ENCODE results near the gene STK11. TPM values are rescaled to one million over a fixed set of nuclear protein-coding genes. Genes with fewer than 3 reads are reported as not detected.
A peak's percentile ranks its signal among the peaks of the same experiment; 100 is the strongest.
"Not testable (repeated sequence)": the region's sequence is repeated elsewhere in the genome, so short reads cannot be mapped to it uniquely, and the experiment has no call there.

The STK11 gene
- total RNA-seq, 1 experiment from 2014 or later: 71.6 TPM

DNA sequence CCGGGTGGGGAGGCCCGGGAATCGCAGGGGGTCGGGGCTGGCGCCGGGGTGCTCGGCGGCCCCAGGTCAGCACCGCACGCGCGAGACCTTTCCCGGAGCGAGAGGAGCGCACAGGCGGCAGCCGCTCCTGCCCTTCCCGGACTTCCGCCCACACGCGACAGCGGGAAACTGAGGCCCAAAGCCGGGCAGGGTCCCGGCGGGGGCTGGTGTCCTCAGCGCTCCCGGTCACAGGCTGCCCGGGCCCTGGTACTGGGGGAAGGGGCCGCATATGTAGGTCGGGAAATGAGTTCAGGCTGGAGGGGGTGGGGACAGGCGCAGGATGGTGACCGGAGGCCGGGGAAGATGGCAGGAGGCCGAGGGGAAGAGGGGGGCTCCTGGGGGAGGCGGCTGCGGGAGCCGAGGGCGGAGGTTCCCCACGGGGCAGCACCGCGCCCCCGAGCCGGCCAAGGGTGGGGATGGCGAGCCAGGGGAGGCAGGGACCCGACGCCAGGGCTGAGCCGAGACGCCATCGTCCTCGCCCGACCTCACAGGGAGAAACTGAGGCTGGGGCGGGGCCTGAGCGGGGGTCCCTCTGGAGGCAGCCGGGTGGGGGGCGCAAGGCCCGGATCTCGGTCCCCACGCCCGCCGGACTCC lies 31.6 kb downstream of the STK11 start:
- DNase-seq (ENCODE audit: low read depth): no peak

DNA sequence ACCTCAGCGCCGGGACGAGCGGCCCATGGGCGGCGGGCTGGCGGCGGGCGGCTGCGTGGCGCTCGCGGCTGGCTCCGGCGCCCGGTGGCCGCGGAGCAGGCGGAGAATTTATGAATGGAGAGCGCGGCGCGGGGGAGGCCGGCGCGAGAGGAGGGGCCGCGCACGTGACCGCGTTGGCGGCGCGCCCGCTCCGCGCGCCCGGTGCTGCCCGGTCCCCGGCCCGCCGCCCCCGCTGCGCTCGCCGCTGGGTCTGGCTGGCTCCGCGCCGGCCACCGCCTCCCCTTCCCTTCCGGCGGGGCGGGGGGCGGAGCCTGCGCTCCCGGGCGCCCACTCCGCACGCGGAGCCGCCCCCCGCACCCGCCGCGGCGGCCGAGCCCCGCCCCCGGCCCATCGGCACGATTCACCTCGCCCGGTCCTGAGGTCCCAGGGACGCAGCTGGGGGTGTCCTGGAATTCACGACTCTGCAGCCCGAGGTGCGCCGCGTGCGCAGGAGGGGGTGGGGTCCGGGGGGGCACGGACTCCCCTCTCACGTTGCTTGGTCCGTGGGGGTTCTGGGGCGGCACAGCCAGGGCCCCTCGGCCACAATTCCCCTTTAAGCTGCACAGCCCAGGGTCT lies 32.3 kb downstream of the STK11 start, which contains the start of gene CBARP:
Gene CBARP, minus strand, starts transcription at position 252 of the 615 bp plus-strand sequence. CDS start 1,905 bp downstream, outside the sequence.
- DNase-seq (ENCODE audit: low read depth): peak; percentile 28

DNA sequence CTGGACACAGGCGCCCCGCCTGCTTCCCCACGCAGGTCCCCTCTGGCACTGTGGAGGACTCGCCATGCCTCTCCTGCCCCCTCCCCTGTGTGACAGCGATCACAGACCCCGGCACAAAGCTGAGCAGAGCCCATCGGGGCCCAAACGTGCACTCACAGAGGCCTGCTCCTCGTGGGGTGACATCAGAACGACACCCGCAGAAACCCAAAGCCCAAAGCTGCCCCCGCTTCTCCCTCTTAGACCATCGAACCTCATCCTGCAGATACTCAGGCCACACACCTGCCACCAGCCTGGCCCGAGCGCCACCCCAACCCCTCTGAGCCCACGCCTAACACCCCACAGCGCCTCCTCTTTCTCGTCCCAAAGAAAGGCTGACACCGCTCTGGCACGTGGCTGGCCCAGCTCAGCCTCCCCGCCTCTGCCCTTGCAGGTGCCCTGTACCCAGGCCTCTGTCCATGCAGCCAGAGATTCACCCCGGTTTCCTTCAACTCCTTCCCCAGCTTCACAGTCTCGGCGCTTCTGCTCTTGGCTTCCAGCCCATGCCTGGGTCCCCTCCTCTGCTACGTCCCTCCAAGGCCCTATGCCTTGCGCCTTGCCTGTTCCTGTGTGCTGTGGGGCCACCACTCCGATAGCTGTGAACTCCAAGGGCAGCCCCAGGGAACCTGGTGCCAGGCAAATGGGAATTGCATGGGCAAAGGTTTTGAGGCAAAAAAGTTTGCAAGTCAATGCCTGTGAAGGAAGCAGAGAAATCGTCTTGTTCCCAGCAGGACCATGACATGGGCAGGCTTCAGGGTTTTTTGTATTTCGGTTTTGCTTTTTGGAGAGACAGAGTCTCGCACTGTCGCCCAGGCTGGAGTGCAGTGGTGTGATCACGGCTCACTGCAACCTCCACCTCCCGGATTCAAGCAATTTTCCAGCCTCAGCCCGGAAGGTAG lies 33.1 kb downstream of the STK11 start:
- no peak for DNase-seq (ENCODE audit: low read depth)

DNA sequence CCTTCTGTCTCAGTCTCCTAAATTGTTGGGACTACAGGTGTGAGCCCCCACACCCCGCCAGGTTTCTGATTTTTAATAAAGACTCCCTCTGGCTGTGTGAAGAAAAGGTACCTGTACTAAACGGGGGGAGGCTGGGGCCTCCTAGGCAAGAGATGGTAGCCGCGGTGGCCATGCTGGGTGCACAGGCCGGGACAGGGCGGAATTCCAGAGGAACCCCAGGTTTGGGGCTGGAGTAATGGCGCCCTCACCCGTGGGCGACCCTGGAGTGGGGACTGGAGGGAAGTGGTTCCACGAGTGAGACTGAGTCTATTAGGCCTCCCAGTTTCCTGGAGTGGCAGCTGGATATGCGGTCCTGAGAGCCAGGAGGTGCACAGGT lies 33.8 kb downstream of the STK11 start:
- DNase-seq (ENCODE audit: low read depth): no peak

DNA sequence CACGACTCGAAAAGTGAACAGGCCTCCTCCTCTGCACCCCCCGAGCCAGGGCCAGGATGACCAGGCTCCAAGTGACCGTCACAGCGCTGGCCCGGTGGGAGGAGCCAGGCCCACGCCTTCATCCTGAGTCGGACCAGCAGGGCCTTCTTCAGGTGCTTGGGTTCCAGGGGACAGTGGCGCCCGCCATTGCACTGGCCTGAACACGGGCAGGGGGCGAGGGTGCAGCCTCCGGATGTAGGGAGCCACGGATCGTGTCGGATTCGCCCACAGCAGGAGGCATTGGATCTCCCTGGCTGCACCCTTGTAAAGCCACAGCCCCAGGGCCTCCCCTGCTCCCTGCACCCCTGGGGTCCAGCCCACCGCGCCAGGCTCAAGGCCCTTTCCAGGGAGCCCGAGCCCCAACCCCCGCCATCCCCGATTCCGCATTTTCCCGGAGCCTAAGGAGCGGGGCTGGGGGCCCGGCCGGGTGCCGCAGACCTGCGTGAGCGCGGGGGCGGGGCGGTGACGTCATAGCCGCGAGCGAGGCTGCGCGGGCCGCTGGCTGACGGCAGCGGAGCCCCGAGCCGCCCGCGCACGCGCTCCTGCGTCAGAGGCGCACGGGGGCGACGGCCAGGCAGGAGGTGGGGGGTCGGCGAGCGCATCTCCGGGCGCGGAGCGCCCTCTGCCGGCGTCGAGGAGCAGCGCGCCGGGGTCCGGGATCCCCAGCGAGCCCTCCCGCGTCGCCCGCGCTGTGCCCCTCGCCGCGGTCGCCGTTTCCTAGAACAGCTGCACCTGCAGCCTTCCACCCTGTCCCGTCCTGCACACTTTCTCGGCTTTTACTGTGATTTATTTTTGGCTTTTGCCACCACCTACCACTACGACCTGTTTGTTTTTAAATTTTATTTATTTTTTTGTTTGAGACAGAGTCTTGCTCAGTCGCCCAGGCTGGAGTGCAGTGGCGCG lies 34.5 kb downstream of the STK11 start:
- peak; percentile 79 for DNase-seq (ENCODE audit: low read depth)

DNA sequence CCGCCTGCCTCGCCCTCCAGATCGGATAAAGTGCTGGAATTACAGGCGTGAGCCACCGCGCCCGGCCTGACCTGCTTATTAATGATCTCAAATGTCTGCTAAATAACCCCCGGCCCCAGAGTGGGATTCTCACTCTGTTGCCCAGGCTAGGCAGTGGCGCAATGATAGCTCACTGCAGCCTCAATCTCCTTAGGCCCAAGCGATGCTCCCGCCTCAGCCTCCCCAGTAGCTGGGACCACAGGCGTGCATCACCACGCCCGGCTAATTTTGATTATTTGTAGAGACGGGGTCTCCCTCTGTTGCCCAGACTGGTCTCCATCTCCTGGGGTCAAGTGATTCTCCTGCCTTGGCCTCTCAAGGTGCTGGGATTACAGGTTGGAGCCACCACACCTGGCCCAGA lies 35.3 kb downstream of the STK11 start:
- DNase-seq (ENCODE audit: low read depth): no peak

DNA sequence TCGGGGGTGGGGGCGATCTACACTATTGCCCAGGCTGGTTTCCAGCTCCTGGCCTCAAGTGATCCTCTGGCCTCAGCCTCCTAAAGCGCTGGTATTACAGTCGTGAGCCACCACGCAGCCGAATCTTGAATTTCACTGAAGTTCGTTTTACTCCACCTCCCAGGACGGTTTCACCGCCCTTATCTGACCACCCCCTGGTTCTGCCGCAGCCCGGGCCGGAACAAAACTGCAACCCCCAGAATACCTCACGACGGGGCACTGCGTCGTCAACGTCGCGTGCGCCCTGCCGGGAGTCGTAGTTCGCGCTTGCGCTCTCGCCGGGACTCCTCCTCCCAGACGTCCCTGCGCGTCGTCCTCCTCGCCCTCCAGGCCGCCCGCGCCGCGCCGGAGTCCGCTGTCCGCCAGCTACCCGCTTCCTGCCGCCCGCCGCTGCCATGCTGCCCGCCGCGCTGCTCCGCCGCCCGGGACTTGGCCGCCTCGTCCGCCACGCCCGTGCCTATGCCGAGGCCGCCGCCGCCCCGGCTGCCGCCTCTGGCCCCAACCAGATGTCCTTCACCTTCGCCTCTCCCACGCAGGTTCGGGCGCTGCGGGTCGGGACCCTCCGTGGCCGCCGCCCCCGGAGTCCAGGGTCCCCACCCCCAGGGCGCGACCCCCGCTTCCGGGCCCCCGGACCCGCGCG lies 36.0 kb downstream of the STK11 start, which contains the start of gene ATP5F1D:
Gene ATP5F1D, plus strand, starts transcription at position 335 of the 679 bp plus-strand sequence. Its CDS starts 100 bp downstream, at position 435.
- DNase-seq (ENCODE audit: low read depth): peak; percentile 93

DNA sequence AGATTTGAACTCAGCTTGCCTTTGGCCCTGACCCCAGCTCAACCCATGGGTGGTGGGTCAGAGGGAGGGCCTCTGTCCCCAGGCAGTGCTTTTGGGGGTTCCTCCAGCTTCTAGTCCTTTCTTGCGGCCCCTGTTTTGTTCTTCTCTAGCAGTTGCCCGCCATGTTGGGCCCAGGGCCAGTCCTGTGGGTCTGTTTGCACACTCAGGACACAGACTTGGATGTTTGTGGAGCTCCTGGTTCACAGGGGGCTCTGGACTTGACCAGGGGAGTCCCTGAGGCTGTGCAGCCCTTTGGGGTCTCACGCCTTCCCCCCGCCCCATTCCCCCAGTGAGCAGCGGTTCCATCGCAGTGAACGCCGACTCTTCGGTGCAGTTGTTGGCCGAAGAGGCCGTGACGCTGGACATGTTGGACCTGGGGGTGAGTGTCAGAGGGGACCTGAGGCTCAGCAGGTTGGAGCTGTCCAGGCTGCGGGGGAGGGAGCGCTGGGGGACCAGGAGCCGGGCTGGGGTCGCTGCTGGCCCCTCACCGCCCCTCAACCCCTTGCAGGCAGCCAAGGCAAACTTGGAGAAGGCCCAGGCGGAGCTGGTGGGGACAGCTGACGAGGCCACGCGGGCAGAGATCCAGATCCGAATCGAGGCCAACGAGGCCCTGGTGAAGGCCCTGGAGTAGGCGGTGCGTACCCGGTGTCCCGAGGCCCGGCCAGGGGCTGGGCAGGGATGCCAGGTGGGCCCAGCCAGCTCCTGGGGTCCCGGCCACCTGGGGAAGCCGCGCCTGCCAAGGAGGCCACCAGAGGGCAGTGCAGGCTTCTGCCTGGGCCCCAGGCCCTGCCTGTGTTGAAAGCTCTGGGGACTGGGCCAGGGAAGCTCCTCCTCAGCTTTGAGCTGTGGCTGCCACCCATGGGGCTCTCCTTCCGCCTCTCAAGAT lies 38.5 kb downstream of the STK11 start:
- peak; percentile 75 for DNase-seq (ENCODE audit: low read depth)

DNA sequence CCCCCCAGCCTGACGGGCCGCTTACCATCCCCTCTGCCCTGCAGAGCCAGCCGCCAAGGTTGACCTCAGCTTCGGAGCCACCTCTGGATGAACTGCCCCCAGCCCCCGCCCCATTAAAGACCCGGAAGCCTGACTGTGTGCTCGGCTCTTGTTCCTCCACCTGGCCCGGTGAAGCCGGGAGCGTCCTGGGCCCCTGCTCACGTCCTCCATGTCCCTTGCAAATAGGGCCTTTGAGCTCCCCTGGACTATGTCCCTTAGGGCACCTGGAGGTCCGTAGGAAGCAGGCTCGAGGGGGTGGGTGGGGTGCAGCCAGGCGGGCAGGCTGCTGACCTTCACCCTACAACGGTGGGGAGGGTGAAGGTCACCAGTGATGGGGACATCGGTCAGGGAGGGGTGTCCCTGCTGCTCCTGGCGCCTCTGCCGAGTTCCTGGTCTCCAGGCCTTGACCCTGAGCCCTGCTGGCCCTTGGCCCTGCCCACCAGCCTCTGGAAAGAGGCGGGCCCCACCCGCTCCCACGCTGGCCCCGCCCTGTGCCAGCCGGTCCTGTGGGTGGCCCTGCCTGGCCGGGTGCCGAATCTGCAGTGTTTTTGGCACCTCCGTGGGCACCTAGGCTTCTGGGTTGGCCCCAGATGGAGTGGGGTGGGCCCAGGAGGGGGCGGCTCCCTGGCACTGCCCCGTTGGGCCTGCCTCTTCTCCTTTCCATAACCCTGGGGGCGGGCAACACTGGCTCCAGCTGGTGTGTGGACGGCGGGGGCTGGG lies 39.3 kb downstream of the STK11 start:
- DNase-seq (ENCODE audit: low read depth): no peak

DNA sequence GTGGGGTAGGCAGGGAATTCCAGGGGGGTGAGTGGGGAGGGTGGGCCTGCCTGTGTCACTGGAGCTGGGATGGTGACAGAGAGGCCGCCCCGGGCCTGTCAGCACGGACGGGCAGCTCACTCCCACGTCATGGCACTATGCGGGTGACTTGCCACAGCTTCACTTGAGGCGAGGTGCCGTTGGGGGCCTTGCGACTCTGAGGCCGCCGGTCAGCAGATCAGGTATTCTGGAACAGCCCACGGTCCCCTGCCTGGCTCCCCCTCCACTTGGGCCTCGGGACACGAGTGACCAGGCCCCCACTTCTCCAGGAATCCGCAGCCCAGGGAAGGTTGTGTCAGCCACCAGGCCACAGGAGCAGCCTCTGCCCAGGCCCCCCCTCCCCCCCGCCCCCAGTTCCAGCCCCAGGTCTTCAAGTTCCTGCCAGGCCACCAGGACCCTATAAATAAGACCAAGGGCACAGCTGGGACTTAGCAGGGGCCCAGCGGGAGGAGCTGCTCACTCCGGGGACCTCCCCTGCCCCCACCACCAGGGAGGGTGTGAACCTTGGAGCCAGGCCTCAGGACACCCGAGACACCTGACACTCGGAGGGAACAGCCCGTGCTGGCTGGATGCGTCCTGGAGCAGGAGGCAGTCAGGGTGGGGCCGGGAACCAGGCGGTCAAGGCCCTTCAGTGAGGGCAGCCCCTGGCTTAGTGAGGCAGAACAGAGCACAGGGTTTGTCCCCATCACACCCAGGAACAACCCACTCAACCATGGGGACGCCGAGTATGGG lies 40.1 kb downstream of the STK11 start:
- no peak for DNase-seq (ENCODE audit: low read depth)

DNA sequence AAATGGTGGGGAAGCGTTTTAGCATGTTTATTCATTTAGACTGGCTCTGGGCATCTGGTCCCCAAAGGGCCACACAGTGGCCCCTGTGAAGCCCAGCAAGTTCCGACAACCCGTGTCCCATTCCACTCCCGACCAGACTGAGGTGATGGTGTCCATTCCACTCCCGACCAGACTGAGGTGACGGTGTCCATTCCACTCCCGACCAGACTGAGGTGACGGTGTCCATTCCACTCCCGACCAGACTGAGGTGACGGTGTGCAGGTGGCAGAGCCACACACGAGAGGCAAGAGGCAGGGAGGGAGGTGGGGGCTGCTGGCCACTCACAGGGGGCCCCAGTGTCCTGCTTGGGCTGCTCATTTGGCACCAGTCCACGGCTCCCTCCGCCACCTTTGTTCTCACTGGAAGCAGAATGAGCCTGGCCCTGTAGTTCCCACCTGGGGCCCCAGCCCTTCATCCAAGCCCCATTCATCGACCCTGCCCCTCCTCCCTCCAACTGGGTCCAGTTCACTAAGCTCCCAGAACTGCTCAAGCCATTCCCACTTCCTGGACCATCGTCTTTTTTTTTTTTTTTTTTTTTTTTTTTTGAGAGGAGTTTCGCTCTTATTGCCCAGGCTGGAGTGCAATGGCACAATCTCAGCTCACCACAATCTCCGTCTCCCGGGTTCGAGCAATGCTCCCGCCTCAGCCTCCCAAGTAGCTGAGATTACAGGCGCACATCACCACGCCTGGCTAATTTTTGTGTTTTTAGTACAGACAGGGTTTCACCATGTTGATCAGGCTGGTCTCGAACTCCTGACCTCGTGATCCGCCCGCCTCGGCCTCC lies 40.9 kb downstream of the STK11 start:
- DNase-seq (ENCODE audit: low read depth): not testable (repeated sequence)

DNA sequence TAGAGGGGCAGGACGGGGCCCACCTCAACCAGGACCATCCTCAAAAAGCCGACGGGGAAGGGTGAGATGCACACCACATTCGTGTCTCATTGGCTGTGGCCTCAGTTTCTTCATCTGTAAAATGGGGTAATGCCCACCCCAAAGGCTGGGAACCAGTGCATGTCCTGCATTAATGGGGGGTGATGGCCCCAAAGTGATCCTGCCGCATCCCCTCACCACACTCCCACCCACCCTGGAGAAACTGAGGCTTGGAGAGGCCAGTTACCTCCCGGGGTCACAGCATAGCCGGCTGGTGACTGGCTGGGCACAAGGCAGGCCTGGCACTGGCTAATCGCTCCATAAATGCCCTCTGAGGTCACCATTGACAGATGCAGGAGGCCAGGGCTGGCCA lies 42.2 kb downstream of the STK11 start:
- no peak for DNase-seq (ENCODE audit: low read depth)

DNA sequence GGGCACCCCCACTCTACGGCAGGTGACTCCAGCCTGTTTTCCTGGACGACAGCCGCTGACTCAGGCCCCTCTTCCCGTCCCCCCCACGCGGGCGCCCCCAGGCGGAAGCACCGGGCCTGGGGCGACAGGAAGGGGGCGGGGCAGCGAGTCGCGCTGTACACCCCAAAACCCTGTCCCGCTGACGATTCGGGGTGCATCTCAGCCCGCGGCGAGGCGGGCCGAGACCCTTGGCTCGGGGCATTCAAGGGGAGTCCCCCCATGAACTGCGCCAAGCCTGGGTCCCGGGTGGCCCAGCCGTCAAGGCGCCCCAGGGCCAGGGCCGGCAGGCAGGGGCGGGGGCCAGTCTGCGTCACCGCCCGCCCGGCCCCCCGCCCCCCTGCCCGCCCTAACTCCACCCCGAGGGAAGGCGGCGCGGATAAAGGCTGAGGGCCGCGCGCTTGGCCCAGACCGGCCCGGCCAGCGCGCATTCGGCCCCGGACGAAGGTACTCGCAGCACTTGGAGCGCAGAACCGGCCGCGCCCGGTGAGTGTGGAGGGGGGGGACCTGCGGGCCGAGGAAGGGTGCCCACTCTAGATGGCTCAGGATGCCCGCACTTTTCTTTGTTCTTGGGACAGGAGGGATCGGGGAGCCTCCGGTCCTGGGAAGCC lies 42.7 kb downstream of the STK11 start, which contains the start of gene MIDN:
Gene MIDN, plus strand, starts transcription at position 445 of the 647 bp plus-strand sequence. CDS start 1,714 bp downstream, outside the sequence.
- peak; percentile 89 for DNase-seq (ENCODE audit: low read depth)

DNA sequence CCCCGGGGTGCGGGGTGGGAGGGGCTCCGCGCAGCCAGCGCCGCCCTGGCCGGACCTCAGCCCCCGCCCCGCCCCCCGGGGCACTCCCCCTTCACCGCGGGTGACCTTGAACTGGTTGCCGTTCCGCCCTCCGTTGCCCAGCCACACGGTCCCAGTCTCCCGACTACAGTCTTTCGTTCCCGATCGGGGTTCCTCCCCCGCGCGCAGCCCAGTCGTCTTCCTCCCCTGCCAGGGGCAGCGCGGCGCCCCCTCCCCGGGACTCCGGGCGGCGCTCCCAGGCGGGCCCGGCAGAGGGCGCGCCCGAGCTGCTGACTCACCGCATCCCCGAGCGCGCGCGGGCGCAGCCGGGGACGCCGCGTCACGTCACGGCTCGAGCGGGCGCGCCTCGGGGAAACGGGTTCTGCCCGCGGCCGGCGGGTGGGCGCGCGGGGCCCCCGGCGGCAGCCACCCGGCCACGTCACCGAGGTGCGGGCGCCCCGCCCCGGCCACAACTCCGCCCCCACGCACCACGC lies 43.3 kb downstream of the STK11 start:
- DNase-seq (ENCODE audit: low read depth): no peak

DNA sequence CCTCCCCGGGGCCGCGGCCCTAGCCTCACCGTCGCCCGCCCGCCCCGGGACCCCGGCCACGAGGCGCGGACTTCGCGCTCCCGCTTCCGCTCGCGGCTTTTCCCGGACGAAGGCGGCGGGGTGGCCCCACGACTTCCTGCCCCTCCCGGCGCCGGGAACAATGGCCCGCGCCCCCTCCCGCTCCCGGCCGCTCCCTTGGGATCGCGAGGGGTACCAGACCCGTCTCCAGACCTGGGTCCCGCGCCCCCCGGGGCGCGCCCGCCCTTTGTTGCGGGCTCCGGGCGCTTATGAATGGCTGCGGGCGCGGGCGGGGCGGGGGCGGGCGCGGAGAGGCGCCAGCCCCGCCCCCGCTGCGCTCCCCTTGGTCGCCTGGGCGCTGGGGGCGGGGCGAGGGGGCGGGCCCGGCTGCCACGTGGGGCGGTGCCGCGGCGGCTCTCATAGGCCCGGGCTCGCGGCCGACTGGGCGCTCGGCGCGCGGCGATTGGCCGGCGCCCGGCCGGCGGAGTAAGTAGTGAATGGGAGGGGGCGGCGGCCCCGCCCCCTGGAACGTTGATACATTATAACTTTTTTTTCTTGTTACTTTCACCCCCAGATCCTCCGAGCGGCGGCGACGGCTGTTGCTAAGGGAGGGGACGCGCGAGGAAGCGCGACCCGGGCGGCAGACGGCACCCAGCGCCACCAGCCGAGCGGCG lies 43.9 kb downstream of the STK11 start:
- DNase-seq (ENCODE audit: low read depth): peak; percentile 95

DNA sequence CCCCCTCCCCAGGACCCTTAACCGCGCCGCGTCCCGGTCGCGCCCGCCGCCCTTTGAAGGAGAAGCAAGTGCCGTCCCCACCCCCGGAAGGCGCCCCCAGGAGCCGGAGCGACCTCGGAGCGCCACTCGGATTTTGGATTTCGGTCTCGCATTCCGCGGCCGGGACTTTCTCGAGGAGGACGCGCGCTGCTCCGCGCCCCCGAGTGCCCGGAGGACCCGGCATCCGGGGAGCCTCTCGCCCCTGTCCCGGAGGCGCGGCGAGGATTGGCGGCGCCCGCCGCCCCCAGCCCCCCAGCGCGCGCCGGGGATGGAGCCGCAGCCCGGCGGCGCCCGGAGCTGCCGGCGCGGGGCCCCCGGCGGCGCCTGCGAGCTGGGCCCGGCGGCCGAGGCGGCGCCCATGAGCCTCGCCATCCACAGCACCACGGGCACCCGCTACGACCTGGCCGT lies 44.4 kb downstream of the STK11 start:
- no peak for DNase-seq (ENCODE audit: low read depth)

Data from M059J (cell line).